GM13977 (cell line): ENCODE measurements around the gene SLC8A1.

ENCODE experiments used
- DNase-seq: peaks from one replicate; pipeline ENCODE4 v3.0.0; 2012; ENCODE audit warnings: low spot score
- in situ Hi-C: fragments of 300-500 bp; cut with MboI; formaldehyde crosslinking; loops from one replicate; pipeline ENCODE4 v1.12.0; 2022; ENCODE audit warnings: low sequenced_read_pairs, low pct_unique_long_range_greater_than_20kb, mixed read lengths, inconsistent platforms; ENCODE audit not compliant: unreplicated experiment
- TF ChIP-seq, protein P1 (sequence below): IDR thresholded peaks from 2 replicates; pipeline ENCODE4 v1.5.1; 2012; ENCODE audit warnings: mild to moderate bottlenecking, control low read depth; ENCODE audit not compliant: insufficient read depth; ENCODE audit errors: extremely low read depth, missing control alignments

Gene SLC8A1

GRCh38 chr2:40062381-40062780, 389.5 kb downstream of the SLC8A1 start:
- in situ Hi-C loops, result no loop called here
- TF ChIP-seq, protein P1, sequence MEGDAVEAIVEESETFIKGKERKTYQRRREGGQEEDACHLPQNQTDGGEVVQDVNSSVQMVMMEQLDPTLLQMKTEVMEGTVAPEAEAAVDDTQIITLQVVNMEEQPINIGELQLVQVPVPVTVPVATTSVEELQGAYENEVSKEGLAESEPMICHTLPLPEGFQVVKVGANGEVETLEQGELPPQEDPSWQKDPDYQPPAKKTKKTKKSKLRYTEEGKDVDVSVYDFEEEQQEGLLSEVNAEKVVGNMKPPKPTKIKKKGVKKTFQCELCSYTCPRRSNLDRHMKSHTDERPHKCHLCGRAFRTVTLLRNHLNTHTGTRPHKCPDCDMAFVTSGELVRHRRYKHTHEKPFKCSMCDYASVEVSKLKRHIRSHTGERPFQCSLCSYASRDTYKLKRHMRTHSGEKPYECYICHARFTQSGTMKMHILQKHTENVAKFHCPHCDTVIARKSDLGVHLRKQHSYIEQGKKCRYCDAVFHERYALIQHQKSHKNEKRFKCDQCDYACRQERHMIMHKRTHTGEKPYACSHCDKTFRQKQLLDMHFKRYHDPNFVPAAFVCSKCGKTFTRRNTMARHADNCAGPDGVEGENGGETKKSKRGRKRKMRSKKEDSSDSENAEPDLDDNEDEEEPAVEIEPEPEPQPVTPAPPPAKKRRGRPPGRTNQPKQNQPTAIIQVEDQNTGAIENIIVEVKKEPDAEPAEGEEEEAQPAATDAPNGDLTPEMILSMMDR, result no peak
- DNase-seq, result no peak

- DNase-seq, result no peak
- in situ Hi-C loops, result no loop called here
- TF ChIP-seq, protein P1, result no peak
Observed at GRCh38 chr2:40049781-40050180, 402.1 kb downstream of the SLC8A1 start.

DNA sequence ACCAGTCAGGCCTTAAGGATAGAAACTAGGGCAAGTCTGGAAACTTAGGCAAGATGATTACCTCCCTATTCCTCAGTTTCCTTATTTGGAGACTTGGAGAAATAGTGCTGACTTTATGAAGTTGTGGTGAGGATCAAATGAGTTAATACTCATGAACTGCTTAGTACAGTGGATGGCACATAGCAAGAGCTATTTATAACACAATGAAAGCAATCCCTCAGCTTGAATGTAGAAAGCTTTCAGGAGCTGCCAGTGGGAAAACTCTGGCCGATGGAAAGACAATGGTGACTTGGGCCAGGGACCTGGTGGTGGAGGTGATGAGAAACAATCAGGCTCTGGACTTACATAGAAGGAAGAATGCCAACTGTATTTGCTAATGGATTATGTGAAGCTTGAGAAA, 403.4 kb downstream of the SLC8A1 start:
- DNase-seq, result no peak
- TF ChIP-seq, protein P1, result no peak
- in situ Hi-C loops, result no loop called here

DNA sequence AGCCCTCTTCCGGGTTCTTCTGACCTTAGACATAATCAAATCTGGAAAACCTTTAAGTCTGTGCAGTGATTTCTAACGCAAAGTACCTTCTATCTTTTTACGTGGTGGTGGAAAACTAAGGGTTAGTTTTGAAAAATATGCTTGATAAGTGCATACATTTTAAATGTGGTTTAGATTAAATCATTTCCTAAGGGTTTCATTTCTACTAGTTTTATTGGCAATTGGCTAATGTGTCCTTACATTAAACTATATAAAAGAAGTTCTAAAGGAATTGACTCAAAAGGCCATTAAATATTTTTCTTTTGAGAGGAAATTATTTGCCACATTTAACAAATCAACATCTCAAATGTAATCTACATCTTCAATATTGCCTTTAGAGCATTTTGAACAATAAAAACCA, 404.5 kb downstream of the SLC8A1 start:
- no peak for DNase-seq
- in situ Hi-C loops, result no loop called here
- TF ChIP-seq, protein P1, result no peak
